NOMO-1 treated with DMSO at 0.1 percent for 48 hours (cell line): ENCODE data around the gene FXYD7.
A peak's percentile ranks its signal among the peaks of the same experiment; 100 is the strongest.
"Not testable (repeated sequence)": the region's sequence is repeated elsewhere in the genome, so short reads cannot be mapped to it uniquely, and the experiment has no call there.

Experiments used
- DNase-seq: peaks from one replicate; lab custom pipeline; 2025; ENCODE audit not compliant: unreplicated experiment; lab: John Stamatoyannopoulos, UW

FXYD7 gene

GRCh38 chr19:35142606-35143230 is 337 bp upstream of the FXYD7 start:
- DNase-seq = peak; percentile 33

GRCh38 chr19:35143818-35144217 is 763 bp downstream of the FXYD7 start:
- no peak for DNase-seq

GRCh38 chr19:35144259-35144599 is 1.2 kb downstream of the FXYD7 start:
- DNase-seq = no peak

GRCh38 chr19:35144600-35145436 is 1.8 kb downstream of the FXYD7 start:
- DNase-seq = no peak

- DNase-seq = no peak
Measured at GRCh38 chr19:35146746-35147459, 3.8 kb downstream of the FXYD7 start.

- DNase-seq = no peak
Measured at GRCh38 chr19:35149463-35149862, 6.4 kb downstream of the FXYD7 start.

- DNase-seq = no peak
Measured at GRCh38 chr19:35150445-35150844, 7.4 kb downstream of the FXYD7 start.

GRCh38 chr19:35151273-35152065 is 8.4 kb downstream of the FXYD7 start:
- DNase-seq = no peak

- DNase-seq = not testable (repeated sequence)
Measured at GRCh38 chr19:35153129-35153522, 10.1 kb downstream of the FXYD7 start.

GRCh38 chr19:35153701-35154524 is 10.9 kb downstream of the FXYD7 start:
- DNase-seq = peak; percentile 53

GRCh38 chr19:35154525-35155406 is 11.7 kb downstream of the FXYD7 start, which contains the start of gene FXYD5:
TSS of gene FXYD5 (plus strand) at chr19:35154735. CDS start at chr19:35155551, 816 bp downstream.
- peak; percentile 74 for DNase-seq

GRCh38 chr19:35155441-35155840 is 12.4 kb downstream of the FXYD7 start:
- peak; percentile 3 for DNase-seq

- DNase-seq = no peak
Measured at GRCh38 chr19:35155981-35156672, 13.1 kb downstream of the FXYD7 start.

GRCh38 chr19:35156673-35157014 is 13.6 kb downstream of the FXYD7 start:
- no peak for DNase-seq

GRCh38 chr19:35157431-35157830 is 14.4 kb downstream of the FXYD7 start:
- DNase-seq = no peak

- no peak for DNase-seq
Measured at GRCh38 chr19:35159606-35160005, 16.6 kb downstream of the FXYD7 start.

- no peak for DNase-seq
Measured at GRCh38 chr19:35160629-35161433, 17.8 kb downstream of the FXYD7 start.

- DNase-seq = no peak
Measured at GRCh38 chr19:35161434-35161743, 18.3 kb downstream of the FXYD7 start.
